ES-I3 (cell line): ENCODE measurements around the gene SIRPA.

ENCODE experiments used
- H3K36me3 ChIP-seq: 2 replicates; pipeline ENCODE4 v1.6.1; 2013; ENCODE audit warnings: mild to moderate bottlenecking, low read length, control low read depth, moderate library complexity; ENCODE audit not compliant: insufficient read depth
- H3K4me1 ChIP-seq: 2 replicates; pipeline ENCODE4 v1.6.1; 2013; ENCODE audit warnings: mild to moderate bottlenecking, control low read depth, low read length; ENCODE audit not compliant: insufficient read depth
- H3K9ac ChIP-seq: 2 replicates; pipeline ENCODE4 v1.6.1; 2013; ENCODE audit warnings: low read depth, mild to moderate bottlenecking, low read length, moderate library complexity
- H3K9me3 ChIP-seq: 2 replicates; pipeline ENCODE4 v1.6.1; 2013; ENCODE audit warnings: mild to moderate bottlenecking, low read length, moderate library complexity; ENCODE audit not compliant: control insufficient read depth, insufficient read depth

The SIRPA gene

GRCh38 chr20:1931830-1932229 lies 36.6 kb downstream of the SIRPA start:
- Histone ChIP-seq H3K9ac (no peak overlapping the region), H3K36me3 (no peaks in the 10 kb centered on the region; the same call in 1 of the 2 replicates), H3K4me1 (peaks cover 15% of the 10 kb centered on the region; the same call in 1 of the 2 replicates), H3K9me3 (no peaks in the 10 kb centered on the region)

- Histone ChIP-seq H3K4me1 (0 out of 2 replicates have a peak, but pooled peaks cover 8% of the 10 kb centered on the region), H3K9me3 (no peaks in the 10 kb centered on the region), H3K36me3 (no peaks in the 10 kb centered on the region), H3K9ac (no peak overlapping the region)
Measured at GRCh38 chr20:1932971-1933370, 37.8 kb downstream of the SIRPA start.

- no peaks in the 10 kb centered on the region for H3K9me3 ChIP-seq
- H3K9ac ChIP-seq: no peak overlapping the region
- H3K36me3 ChIP-seq: no peaks in the 10 kb centered on the region
Measured at GRCh38 chr20:1933465-1933870, 38.3 kb downstream of the SIRPA start.

GRCh38 chr20:1934156-1934555 lies 38.9 kb downstream of the SIRPA start:
- 0 out of 2 replicates have a peak, but pooled peaks cover 7% of the 10 kb centered on the region for H3K4me1 ChIP-seq
- H3K36me3 ChIP-seq: no peaks in the 10 kb centered on the region
- no peak overlapping the region for H3K9ac ChIP-seq
- no peaks in the 10 kb centered on the region for H3K9me3 ChIP-seq

More at GRCh38 chr20:1933465-1933870, 38.3 kb downstream of the SIRPA start:
- 0 out of 2 replicates have a peak, but pooled peaks cover 7% of the 10 kb centered on the region for H3K4me1 ChIP-seq

- Histone ChIP-seq H3K9ac (no peak overlapping the region), H3K4me1 (no peaks in the 10 kb centered on the region), H3K36me3 (no peaks in the 10 kb centered on the region), H3K9me3 (no peaks in the 10 kb centered on the region)
Measured at GRCh38 chr20:1934721-1935573, 39.7 kb downstream of the SIRPA start.

- Histone ChIP-seq H3K9me3 (no peaks in the 10 kb centered on the region), H3K9ac (no peak overlapping the region), H3K4me1 (no peaks in the 10 kb centered on the region), H3K36me3 (no peaks in the 10 kb centered on the region)
Measured at GRCh38 chr20:1935696-1936366, 40.6 kb downstream of the SIRPA start.

GRCh38 chr20:1937316-1937976 lies 42.2 kb downstream of the SIRPA start:
- no peaks in the 10 kb centered on the region for H3K4me1 ChIP-seq
- no peaks in the 10 kb centered on the region for H3K9me3 ChIP-seq
- H3K9ac ChIP-seq: no peak overlapping the region
- H3K36me3 ChIP-seq: no peaks in the 10 kb centered on the region

- H3K9ac ChIP-seq: no peak overlapping the region
- no peaks in the 10 kb centered on the region for H3K4me1 ChIP-seq
- no peaks in the 10 kb centered on the region for H3K36me3 ChIP-seq
- H3K9me3 ChIP-seq: no peaks in the 10 kb centered on the region
Measured at GRCh38 chr20:1938464-1939269, 43.5 kb downstream of the SIRPA start.

- Histone ChIP-seq H3K36me3 (no peaks in the 10 kb centered on the region), H3K9me3 (no peaks in the 10 kb centered on the region), H3K4me1 (no peaks in the 10 kb centered on the region), H3K9ac (no peak overlapping the region)
Measured at GRCh38 chr20:1939270-1939595, 44.0 kb downstream of the SIRPA start.

- no peak overlapping the region for H3K9ac ChIP-seq
- H3K4me1 ChIP-seq: no peaks in the 10 kb centered on the region
- H3K9me3 ChIP-seq: no peaks in the 10 kb centered on the region
- H3K36me3 ChIP-seq: no peaks in the 10 kb centered on the region
Measured at GRCh38 chr20:1940581-1940980, 45.4 kb downstream of the SIRPA start.

GRCh38 chr20:1941226-1941625 lies 46.0 kb downstream of the SIRPA start:
- no peak overlapping the region for H3K9ac ChIP-seq
- no peaks in the 10 kb centered on the region for H3K36me3 ChIP-seq
- no peaks in the 10 kb centered on the region for H3K9me3 ChIP-seq
- H3K4me1 ChIP-seq: no peaks in the 10 kb centered on the region

GRCh38 chr20:1942061-1942460 lies 46.9 kb downstream of the SIRPA start:
- Histone ChIP-seq H3K9ac (no peak overlapping the region), H3K9me3 (no peaks in the 10 kb centered on the region), H3K36me3 (no peaks in the 10 kb centered on the region), H3K4me1 (no peaks in the 10 kb centered on the region)

GRCh38 chr20:1942486-1943274 lies 47.5 kb downstream of the SIRPA start:
- H3K36me3 ChIP-seq: no peaks in the 10 kb centered on the region
- H3K4me1 ChIP-seq: no peaks in the 10 kb centered on the region
- no peak overlapping the region for H3K9ac ChIP-seq
- H3K9me3 ChIP-seq: no peaks in the 10 kb centered on the region
